Activated CD4-positive, alpha-beta T cell treated with anti-CD3 and anti-CD28 coated beads, Interleukin-2, amount 10 ng/mL, durations not matched to agents 24 days and 14 days (primary cell): ENCODE measurements around the gene HOXC11. TPM values are rescaled to one million over a fixed set of nuclear protein-coding genes. Genes with fewer than 3 reads are reported as not detected.
A peak's percentile ranks its signal among the peaks of the same experiment; 100 is the strongest.

ENCODE experiments used
- DNase-seq: peaks from one replicate; pipeline ENCODE4 v3.0.0; 2022
- H3K27ac Mint-ChIP-seq: one replicate; pipeline ENCODE4 v1.8.0; 2022; ENCODE audit warnings: mild to moderate bottlenecking, mixed read lengths
- H3K27me3 Mint-ChIP-seq: one replicate; pipeline ENCODE4 v1.8.0; 2022; ENCODE audit warnings: mixed read lengths
- H3K36me3 Mint-ChIP-seq: one replicate; pipeline ENCODE4 v1.8.0; 2022; ENCODE audit warnings: low read depth, mild to moderate bottlenecking, mixed read lengths
- H3K4me1 Mint-ChIP-seq: one replicate; pipeline ENCODE4 v1.8.0; 2021; ENCODE audit warnings: mixed read lengths
- H3K4me3 Mint-ChIP-seq: one replicate; pipeline ENCODE4 v1.8.0; 2022; ENCODE audit warnings: mild to moderate bottlenecking, moderate library complexity, mixed read lengths
- H3K9me3 Mint-ChIP-seq: one replicate; pipeline ENCODE4 v1.8.0; 2021; ENCODE audit warnings: mixed read lengths
- intact Hi-C: fragments of 100-400 bp; cut with micrococcal nuclease; formaldehyde crosslinking; loops from one replicate; pipeline ENCODE4 v1.15.1; 2023
- total RNA-seq: library from RNA; stranded (reverse); gene quantifications from 2 replicates; pipeline ENCODE4 v1.2.3, GENCODE V29; 2022

The HOXC11 gene
- total RNA-seq, 1 donor from 2014 or later: not detected

DNA sequence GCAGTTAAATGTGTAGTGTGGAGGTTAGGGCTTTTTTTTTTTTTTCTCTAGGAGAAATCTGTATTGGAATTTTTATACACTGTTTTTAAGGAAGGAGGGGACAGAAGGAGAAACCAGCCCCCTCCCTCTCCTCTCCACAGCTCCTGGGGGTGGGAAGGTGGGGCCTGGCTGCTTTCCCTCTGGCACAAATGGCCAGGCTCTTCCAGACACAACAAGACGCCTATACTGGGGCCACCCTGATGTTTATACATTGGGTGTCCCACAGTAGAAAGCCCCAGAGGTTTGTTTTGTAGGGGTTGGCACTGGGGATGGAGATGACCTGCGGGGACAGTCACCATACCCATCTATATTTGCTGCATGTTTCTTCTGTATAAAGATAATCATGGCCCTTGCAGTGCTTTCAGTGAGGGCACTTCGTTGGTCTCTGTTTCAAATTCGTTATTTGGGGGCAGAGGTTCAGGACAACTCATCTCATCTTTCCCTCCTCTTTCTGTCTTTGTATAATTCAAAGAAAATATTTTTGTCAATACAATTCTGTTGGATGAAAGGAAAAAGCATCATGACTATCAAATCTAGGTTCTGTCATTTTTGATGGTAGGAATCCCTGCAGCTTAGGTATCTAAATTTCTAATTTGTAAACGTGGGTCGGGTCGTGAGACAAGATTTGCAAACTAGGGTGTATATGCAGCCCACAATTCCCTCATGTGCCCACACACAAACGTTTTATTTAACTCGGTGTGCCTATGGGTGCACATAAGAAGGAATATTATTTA is 4.1 kb downstream of the HOXC11 start:
- intact Hi-C loops: no loop called here
- no peak overlapping the region for H3K27ac Mint-ChIP-seq
- peaks cover 9% of the 10 kb centered on the region for H3K4me1 Mint-ChIP-seq
- DNase-seq: no peak
- peaks cover 5% of the 10 kb centered on the region for H3K36me3 Mint-ChIP-seq
- no peak overlapping the region for H3K4me3 Mint-ChIP-seq
- peaks cover 89% of the 10 kb centered on the region for H3K27me3 Mint-ChIP-seq
- H3K9me3 Mint-ChIP-seq: peaks cover 6% of the 10 kb centered on the region

DNA sequence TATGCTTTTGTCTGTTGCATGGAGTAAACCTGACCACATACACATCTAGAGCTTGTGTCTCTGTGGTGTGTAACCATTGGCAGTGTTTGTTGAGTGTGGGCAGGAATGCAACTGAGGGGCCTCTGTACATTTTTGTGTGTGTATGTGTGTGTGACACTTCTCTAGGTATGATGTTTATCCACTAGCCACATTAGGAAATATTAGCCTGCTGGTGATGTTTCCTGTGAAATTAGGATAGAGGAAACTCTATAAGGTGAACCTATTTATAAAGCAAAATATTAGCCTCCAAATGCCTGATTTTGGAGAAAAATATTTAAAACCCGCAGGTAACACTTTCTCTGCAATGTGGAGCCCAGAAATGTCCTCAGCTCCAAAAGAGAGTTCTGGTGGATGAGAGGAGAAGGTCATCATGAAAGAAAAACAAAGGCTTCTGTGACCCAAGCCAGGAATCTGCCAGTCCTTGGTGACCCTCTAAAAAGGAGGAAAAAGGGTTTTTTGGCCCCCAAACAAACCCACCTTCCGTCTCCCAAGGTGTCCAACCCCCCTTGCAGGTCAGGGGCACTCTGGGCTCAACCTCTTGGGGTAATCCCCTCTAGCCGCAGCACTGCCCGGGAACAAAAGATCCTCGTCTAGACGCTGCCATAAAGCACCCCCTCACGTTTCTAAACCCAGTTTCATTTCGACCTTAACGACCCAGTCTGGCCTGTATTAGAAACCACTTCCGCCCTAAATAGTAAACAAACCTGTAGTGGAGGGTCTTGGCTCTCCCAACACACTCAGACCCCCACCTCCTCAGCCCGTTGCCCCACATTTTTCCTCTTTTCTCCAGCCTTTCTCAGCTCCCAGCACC is 4.9 kb downstream of the HOXC11 start:
- Mint-ChIP-seq H3K9me3 (peaks cover 6% of the 10 kb centered on the region), H3K36me3 (peaks cover 5% of the 10 kb centered on the region), H3K4me1 (peaks cover 9% of the 10 kb centered on the region), H3K27me3 (peaks cover 88% of the 10 kb centered on the region), H3K27ac (no peak overlapping the region), H3K4me3 (no peak overlapping the region)
- intact Hi-C loops: no loop called here
- DNase-seq: no peak

DNA sequence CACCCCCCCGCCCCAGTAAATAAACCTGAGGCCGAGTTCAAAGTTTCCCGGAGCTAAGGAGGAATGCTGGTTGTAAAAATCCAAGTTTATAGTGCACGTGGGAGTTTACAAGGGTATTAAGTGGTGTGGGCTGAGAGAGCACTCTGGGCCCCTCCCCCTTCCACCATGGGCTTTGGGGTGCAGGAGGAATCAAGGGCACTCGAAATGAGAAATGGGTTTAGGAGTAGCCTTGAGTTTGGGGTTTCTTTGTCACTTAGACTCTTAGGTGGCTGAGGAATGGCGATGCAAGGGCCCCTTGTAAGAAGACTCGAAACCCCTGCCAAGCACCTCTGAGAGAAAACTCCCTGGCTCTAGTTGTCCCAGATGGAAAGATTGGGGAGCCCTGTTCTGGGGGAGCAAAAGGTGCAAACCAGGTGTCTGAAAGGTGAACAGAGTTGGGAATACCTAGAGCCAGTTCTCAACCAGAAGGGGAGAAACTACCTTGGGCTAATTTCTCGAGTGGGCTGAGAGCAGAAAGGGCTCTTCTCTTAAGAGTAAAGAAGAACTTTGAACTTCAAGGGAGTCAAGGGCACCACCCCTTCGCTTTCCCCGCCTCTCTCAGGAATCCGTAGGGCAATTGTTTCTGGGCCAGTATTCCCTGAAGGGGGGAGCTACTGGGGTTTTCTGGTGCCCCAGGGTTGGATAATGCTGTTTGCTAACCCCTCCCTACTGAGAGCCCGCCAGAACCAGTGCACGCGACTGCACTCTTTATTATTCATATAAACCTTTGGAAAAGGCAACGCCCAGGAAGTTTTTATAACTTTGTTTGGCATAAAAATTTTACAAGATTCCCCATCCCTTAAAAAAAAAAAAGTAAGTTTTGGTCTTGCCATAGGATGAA is 5.8 kb downstream of the HOXC11 start:
- Mint-ChIP-seq H3K36me3 (no peaks in the 10 kb centered on the region), H3K4me1 (peaks cover 4% of the 10 kb centered on the region), H3K9me3 (no peaks in the 10 kb centered on the region), H3K27ac (no peak overlapping the region), H3K4me3 (no peak overlapping the region), H3K27me3 (peaks cover 90% of the 10 kb centered on the region)
- DNase-seq: no peak
- intact Hi-C loops: no loop called here

DNA sequence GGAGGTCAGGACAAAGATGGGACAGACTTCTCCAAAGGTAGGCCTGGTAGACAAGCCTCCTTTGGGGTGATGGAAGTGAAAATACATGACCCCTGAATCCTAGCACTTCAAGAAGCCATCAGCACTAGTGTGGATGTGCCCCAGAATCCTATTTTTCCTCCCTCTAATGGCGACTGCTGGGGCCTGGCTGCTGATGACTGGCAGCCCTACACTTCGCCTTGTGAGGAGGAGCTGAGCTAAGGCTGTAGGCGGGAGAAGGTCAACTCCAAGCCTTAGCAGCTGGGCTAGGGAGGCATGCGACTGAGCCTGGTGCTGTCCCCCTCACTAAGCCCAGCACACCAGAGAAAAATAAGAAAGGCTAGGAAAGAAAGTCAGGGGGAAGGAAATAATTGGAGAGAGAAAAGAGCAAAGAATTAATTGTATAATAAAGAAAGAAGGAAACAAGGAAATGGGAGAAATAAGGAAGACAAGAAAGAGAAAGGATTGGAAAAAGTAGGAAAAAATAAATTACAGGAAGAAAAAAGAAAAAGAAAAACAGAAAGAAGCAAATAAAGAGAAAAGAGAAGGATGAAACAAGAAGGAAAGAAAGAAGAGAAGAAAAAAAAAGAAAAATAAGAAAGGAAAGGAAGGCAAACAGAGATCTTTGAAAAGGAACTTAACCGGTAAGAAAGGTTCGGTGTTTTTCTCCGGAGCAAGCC is 7.3 kb downstream of the HOXC11 start:
- peaks cover 8% of the 10 kb centered on the region for H3K4me1 Mint-ChIP-seq
- DNase-seq: no peak
- H3K27ac Mint-ChIP-seq: no peak overlapping the region
- H3K36me3 Mint-ChIP-seq: peaks cover 2% of the 10 kb centered on the region
- H3K27me3 Mint-ChIP-seq: peaks cover 94% of the 10 kb centered on the region
- no peak overlapping the region for H3K4me3 Mint-ChIP-seq
- intact Hi-C loops: loop anchor here (10.0 kb wide), 1 partner anchor 285 kb away; no protein-coding TSS in a partner anchor
- no peaks in the 10 kb centered on the region for H3K9me3 Mint-ChIP-seq

DNA sequence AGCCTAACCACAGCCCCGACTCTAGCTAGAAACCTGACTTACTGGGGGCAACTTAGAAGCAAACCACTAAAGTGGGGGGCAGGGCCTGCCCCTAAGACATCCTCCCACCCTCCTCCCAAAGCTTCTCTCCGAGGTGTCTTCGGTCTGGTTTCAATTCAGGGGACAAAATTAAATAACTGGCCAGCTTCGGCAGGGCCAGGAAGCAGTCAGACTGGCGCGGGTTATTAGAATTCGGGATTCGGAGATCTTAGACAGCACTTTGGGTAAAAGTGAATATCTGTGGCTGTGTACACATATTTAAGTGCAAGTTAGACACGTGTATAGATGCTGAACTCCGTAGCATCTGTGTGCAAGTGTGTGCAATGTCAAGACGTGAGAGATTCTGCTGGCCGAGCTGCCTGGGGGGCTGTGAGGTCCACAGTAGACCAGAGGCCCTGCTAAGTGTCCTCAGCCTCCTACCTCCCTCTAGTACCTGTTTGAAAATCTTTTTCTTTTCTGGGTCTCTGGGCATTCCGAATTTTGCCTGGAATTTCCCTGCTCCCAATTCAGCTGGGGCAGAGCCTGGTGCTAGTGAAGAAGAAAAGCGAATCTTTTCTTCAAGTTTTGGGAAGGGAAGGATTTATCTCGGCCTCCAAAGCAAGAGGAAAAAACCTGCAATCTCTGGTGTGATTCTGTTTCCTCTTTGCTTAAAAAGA is 8.0 kb downstream of the HOXC11 start:
- Mint-ChIP-seq H3K4me3 (no peak overlapping the region), H3K9me3 (no peaks in the 10 kb centered on the region), H3K36me3 (peaks cover 2% of the 10 kb centered on the region), H3K4me1 (peaks cover 9% of the 10 kb centered on the region), H3K27ac (no peak overlapping the region), H3K27me3 (peaks cover 92% of the 10 kb centered on the region)
- intact Hi-C loops: loop anchor here (10.0 kb wide), 1 partner anchor 286 kb away; no protein-coding TSS in a partner anchor
- DNase-seq: no peak

DNA sequence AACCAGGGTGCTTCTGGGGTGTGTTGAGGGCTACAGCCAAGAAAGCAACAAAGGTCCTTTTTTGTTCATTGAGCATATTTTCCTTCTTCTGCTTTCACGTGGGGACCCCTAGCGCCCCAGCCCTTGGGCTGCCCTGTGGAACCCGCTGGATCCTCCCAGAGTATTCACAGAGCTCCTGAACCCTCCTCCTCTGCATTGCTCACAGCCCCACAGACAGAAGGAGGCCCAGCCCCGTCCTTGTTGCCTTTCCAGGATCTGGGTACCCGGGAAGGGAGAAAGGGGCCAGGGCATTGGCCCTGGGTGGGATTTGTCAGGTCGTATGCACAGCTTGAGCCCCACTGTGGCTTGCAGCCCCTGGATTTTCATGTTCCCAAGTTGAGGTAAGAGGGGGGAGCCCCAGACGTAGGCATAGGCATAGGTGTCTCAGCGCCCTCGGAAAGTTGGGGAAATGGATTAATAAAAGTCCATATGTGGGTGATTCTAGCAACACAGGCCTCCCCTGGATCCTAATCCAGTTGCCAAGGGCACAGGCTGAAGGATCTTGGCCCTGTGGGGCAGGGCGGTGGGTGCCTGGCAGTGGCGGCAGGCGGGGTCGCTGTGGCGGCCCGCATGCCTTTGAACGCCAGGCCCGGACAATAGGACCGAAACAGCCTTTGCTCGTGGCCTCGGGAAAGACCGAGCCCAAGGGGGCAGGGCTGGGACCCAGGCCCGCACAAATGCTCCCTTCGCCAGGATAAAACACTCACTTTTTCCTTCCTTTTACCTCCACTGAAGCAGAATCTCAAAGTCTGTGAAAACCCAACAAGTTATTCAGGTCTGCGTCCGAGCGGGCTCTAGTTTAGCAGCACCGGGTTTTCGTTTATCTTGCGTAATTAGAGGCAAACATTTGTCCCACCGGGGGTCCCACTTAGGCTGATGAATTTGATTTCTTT is 9.0 kb downstream of the HOXC11 start:
- H3K27me3 Mint-ChIP-seq: peaks cover 91% of the 10 kb centered on the region
- no peaks in the 10 kb centered on the region for H3K9me3 Mint-ChIP-seq
- no peak overlapping the region for H3K4me3 Mint-ChIP-seq
- peaks cover 2% of the 10 kb centered on the region for H3K36me3 Mint-ChIP-seq
- DNase-seq: no peak
- H3K27ac Mint-ChIP-seq: no peak overlapping the region
- peaks cover 12% of the 10 kb centered on the region for H3K4me1 Mint-ChIP-seq
- intact Hi-C loops: loop anchor here (2.0 to 10.0 kb wide), 2 partner anchors 15 to 287 kb away; no protein-coding TSS in a partner anchor

DNA sequence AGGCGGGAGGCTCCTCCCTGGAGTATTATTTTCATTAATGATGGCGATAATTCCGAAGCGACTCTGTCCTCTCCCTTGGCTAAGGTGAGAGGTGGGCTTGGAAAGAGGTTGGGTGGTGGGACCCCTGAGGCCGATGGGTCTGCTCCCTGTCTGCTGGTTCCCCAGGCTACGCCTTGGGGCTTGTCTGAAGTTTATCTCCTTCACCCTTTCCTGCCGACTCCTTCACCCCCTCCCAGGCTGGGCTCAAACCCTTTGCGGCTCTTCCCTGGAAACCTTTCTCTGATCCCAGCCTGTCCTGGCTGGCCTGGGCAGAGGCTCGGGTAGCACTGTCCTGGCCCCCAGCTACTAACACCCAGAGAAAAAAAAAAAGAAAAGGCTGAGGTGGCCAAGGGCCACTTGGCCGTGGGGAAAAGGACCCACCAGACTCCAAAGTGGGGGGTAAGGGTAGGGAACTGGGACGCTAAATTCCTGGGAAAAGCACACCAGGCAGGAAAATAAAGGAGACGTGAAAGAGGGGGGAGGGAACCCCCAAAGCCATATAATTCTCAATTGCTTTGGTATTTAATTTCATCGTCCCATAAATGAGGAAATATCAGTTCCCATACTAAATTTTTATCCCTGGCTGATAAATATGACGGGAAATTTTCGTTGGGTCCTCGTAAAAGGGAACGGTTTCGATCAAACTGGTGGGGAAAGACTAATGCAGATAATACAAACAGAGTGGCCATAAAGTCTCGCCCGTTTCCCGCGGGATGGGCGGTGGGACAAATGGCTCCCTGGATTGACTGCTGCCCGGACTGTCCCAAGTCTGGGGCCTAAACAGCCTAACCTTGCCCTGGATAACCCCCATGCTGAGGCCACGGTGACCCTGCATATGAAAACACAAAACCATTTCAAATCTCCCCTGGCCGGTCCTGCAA is 10.0 kb downstream of the HOXC11 start:
- no peak for DNase-seq
- Mint-ChIP-seq H3K4me1 (peaks cover 12% of the 10 kb centered on the region), H3K27me3 (peaks cover 91% of the 10 kb centered on the region), H3K9me3 (no peaks in the 10 kb centered on the region), H3K4me3 (no peak overlapping the region), H3K36me3 (peaks cover 2% of the 10 kb centered on the region), H3K27ac (no peak overlapping the region)
- intact Hi-C loops: loop anchor here (2.0 to 10.0 kb wide), 2 partner anchors 14 to 288 kb away; no protein-coding TSS in a partner anchor

DNA sequence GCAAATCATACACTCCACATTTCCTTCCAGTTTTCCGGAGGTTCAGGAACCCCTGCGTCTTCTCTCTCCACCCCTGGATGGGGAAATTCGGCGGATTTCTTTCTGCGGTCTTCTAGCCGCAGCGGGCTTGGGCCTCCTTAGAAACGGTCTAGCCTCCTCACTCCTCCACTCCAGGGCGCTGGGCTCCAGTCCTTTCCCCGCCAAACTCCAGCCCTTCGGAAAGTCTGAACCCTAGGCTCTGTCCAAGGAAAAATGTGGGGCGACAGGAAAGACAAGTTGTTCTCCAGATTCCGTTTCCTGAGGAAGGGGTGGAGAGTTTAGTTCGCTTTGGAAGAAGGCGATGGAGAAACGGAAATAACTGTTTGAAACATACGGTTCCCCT is 10.6 kb downstream of the HOXC11 start:
- H3K4me3 Mint-ChIP-seq: no peak overlapping the region
- peaks cover 13% of the 10 kb centered on the region for H3K4me1 Mint-ChIP-seq
- no peak for DNase-seq
- peaks cover 2% of the 10 kb centered on the region for H3K36me3 Mint-ChIP-seq
- no peak overlapping the region for H3K27ac Mint-ChIP-seq
- no peaks in the 10 kb centered on the region for H3K9me3 Mint-ChIP-seq
- intact Hi-C loops: loop anchor here (2.0 to 10.0 kb wide), 2 partner anchors 13 to 289 kb away; no protein-coding TSS in a partner anchor
- peaks cover 92% of the 10 kb centered on the region for H3K27me3 Mint-ChIP-seq

DNA sequence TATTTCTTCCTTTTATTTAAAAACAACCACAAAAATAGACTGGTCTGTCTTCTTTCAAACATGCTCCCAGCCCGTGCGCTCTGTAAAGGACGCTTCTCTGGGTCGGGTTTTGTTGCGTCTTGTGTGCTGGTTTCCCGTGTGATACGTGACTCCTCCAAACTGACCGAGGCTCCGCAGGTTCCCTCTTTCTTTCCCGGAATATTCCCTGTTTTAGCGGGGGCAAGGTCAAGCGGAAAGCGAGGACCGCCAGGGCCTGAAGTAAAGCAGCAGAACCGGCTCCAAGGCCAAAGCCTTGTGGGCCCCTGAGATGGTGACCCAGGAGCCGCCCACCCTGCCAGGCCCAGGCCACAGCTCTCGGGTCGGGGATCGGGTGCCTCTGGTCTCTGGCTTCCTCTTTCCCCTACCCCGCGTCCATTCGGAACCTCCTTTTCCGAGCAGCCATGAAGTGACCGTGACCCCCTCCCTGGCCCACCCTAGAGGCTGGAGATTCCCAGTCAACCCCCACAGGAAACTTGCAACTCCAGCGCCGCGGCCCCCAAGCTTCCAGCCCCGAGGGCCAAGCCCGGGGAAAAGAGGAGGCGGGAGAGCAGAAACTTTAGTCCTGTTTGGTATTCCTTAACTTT is 11.1 kb downstream of the HOXC11 start:
- Mint-ChIP-seq H3K27ac (no peak overlapping the region), H3K27me3 (peaks cover 92% of the 10 kb centered on the region), H3K36me3 (peaks cover 2% of the 10 kb centered on the region), H3K4me3 (no peak overlapping the region), H3K9me3 (no peaks in the 10 kb centered on the region), H3K4me1 (peaks cover 15% of the 10 kb centered on the region)
- intact Hi-C loops: loop anchor here (2.0 to 10.0 kb wide), 2 partner anchors 13 to 289 kb away; no protein-coding TSS in a partner anchor
- no peak for DNase-seq

DNA sequence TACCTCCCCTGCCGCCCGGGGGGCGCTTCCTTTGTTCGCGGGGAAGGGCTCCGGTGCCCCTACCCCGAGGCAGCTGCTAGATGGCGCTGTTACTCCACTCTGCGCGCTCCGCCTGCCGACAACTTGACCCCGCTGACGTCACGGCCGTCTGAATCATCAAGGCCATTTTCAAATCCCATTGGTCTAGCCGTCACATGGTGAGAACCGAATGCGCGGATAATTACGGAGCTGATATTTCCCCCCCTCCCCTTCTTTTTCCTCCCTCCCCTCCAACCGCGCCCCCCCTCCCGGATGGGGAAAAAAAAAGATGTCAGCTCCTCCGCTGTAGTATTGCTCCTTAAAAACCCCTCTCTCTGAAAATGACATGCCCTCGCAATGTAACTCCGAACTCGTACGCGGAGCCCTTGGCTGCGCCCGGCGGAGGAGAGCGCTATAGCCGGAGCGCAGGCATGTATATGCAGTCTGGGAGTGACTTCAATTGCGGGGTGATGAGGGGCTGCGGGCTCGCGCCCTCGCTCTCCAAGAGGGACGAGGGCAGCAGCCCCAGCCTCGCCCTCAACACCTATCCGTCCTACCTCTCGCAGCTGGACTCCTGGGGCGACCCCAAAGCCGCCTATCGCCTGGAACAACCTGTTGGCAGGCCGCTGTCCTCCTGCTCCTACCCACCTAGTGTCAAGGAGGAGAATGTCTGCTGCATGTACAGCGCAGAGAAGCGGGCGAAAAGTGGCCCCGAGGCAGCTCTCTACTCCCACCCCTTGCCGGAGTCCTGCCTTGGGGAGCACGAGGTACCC is 12.2 kb downstream of the HOXC11 start, which contains the start of gene HOXC10:
Gene HOXC10 (plus strand): TSS at position 246 of the 791 bp plus-strand sequence. CDS start 114 bp downstream, at position 360.
- no peaks in the 10 kb centered on the region for H3K9me3 Mint-ChIP-seq
- intact Hi-C loops: loop anchor here (10.0 kb wide), 1 partner anchor 290 kb away; no protein-coding TSS in a partner anchor
- peak within 1 kb of the TSS; percentile 81 for H3K27ac Mint-ChIP-seq
- H3K4me3 Mint-ChIP-seq: peak within 1 kb of the TSS; percentile 59
- H3K36me3 Mint-ChIP-seq: peaks cover 2% of the 10 kb centered on the region
- DNase-seq: peak; percentile 90
- H3K27me3 Mint-ChIP-seq: peaks cover 92% of the 10 kb centered on the region
- peaks cover 24% of the 10 kb centered on the region for H3K4me1 Mint-ChIP-seq
